Ovary (tissue), 9 donors: ENCODE results near the gene YWHAH. TPM values are rescaled to one million over a fixed set of nuclear protein-coding genes. Genes with fewer than 3 reads are reported as not detected.

Source experiments
- DNase-seq, 5 donors: peaks; one replicate each; pipeline ENCODE4 v3.0.0-alpha.2; 2019 to 2020
- H3K27ac ChIP-seq, 2 donors: fragments of 200-600 bp; one replicate each; pipeline versions ENCODE4 v1.5.1 to v1.8.0; 2019 to 2022
- H3K27me3 ChIP-seq: fragments of 200-600 bp; one replicate; pipeline ENCODE4 v1.8.0; 2022
- H3K36me3 ChIP-seq: fragments of 200-600 bp; sonication (generic); one replicate; pipeline ENCODE4 v1.5.1; 2019
- H3K4me1 ChIP-seq: one replicate; pipeline ENCODE4 v1.8.1; 2013; ENCODE audit warnings: mild to moderate bottlenecking, moderate library complexity; ENCODE audit not compliant: insufficient read depth
- H3K4me3 ChIP-seq: fragments of 200-600 bp; sonication (generic); one replicate; pipeline ENCODE4 v1.5.1; 2017
- H3K9me3 ChIP-seq, 2 donors: fragments of 200-600 bp in 1 of 2; sonication (generic) in 1 of 2; one replicate each; pipeline versions ENCODE4 v1.5.1 to v1.8.1; 2013 to 2019; ENCODE audit warnings: mild to moderate bottlenecking in 1 of 2, moderate library complexity in 1 of 2
- EP300 ChIP-seq: sonication (generic); formaldehyde crosslinking; IDR thresholded peaks from one replicate; pipeline ENCODE4 v1.6.1; 2017; ENCODE audit warnings: antibody characterized with exemption
- POLR2A ChIP-seq: fragments of 450-650 bp; IDR thresholded peaks from one replicate; pipeline ENCODE4 v1.6.1; 2017; ENCODE audit warnings: antibody characterized with exemption, mild to moderate bottlenecking, moderate library complexity
- WGBS, 3 donors: extraction: QIAGEN DNeasy Blood & Tissue Kit in 1 of 3; methylation state at CpG; one replicate each; pipeline versions ENCODE4 v1.1.5 to v1.1.7; 2013 to 2017; 5-methylcytosine and 5-hydroxymethylcytosine counted together
- intact Hi-C, 4 donors: fragments of 100-400 bp; cut with DNase I; formaldehyde crosslinking; loops; one replicate each; pipeline versions ENCODE4 v1.11.0 to v1.15.1; 2022 to 2023
- polyA plus RNA-seq, 2 donors: library from polyadenylated mRNA; stranded (reverse); fragments of 200-250 nt in 1 of 2; fragments of 350-450 nt in 1 of 2; fragmentation: Illumina TruSeq in 1 of 2; extraction: RNeasy Lipid Tissue Mini Kit (QIAGEN cat#74804) in 1 of 2; gene quantifications; one replicate each; pipeline ENCODE4 v1.2.3, GENCODE V29; 2013 to 2014
- total RNA-seq, 7 donors: library from RNA; depleted of rRNA in 2 of 7; stranded (reverse); fragments of >200 nt in 2 of 7; fragmentation: NEBNext Ultra II Directional in 3 of 7; extraction: Animal tissue kit (Norgen Biotek cat#: 25700) in 3 of 7; gene quantifications; one replicate each; pipeline versions ENCODE4 v1.1.0 to v1.2.4, GENCODE V29; 2016 to 2023
- TF ChIP-seq, protein P1 (sequence below), 3 donors: fragments of 450-650 bp in 2 of 3; fragments of 200-600 bp in 1 of 3; IDR thresholded peaks; one replicate each; pipeline versions ENCODE4 v1.5.1 to v1.8.0; 2016 to 2022; ENCODE audit warnings: antibody characterized with exemption in 3 of 3, mild to moderate bottlenecking in 1 of 3
- donor health status: DM: no; HTN: no; CAD: no; lungs with moderate emphysema.
- donor health status: DM: no; HTN: no; CAD: no.
- donor health status: Bipolar disorder and iron deficiency.
- donor health status: DM: yes; HTN: yes; CAD: no.
- donor health status: DM: no; HTN: no; CAD: no.
- donor health status: DM: yes; HTN: yes; CAD: no.

The YWHAH gene
- total and polyA plus RNA-seq, 9 donors, result 51.5 to 144 (median 107) TPM

- intact Hi-C loops, result loop anchor here in 2 of 4 donors (10.0 kb wide), 1 partner anchor 186 kb away; the partner anchor contains the start of genes DEPDC5 (in 2 of the 2) and PRR14L (in 2 of the 2)
- Histone ChIP-seq H3K27ac (no peak overlapping the region), H3K4me3 (no peak overlapping the region), H3K9me3 (no peaks in the 10 kb centered on the region), H3K27me3 (no peaks in the 10 kb centered on the region), H3K36me3 (no peaks in the 10 kb centered on the region), H3K4me1 (peaks cover 4% of the 10 kb centered on the region)
- DNase-seq, result no peak
- 66 to 82% (median 80%) methylated on average over 9 of the region's 9 CpGs for WGBS, 3 donors
- TF ChIP-seq POLR2A, result no peak
- TF ChIP-seq, protein P1, sequence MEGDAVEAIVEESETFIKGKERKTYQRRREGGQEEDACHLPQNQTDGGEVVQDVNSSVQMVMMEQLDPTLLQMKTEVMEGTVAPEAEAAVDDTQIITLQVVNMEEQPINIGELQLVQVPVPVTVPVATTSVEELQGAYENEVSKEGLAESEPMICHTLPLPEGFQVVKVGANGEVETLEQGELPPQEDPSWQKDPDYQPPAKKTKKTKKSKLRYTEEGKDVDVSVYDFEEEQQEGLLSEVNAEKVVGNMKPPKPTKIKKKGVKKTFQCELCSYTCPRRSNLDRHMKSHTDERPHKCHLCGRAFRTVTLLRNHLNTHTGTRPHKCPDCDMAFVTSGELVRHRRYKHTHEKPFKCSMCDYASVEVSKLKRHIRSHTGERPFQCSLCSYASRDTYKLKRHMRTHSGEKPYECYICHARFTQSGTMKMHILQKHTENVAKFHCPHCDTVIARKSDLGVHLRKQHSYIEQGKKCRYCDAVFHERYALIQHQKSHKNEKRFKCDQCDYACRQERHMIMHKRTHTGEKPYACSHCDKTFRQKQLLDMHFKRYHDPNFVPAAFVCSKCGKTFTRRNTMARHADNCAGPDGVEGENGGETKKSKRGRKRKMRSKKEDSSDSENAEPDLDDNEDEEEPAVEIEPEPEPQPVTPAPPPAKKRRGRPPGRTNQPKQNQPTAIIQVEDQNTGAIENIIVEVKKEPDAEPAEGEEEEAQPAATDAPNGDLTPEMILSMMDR (IDR thresholded peaks at IDR 0.05), result no peak
- TF ChIP-seq EP300, result no peak
Measured at GRCh38 chr22:31940506-31940905, 3.8 kb upstream of the YWHAH start.

DNA sequence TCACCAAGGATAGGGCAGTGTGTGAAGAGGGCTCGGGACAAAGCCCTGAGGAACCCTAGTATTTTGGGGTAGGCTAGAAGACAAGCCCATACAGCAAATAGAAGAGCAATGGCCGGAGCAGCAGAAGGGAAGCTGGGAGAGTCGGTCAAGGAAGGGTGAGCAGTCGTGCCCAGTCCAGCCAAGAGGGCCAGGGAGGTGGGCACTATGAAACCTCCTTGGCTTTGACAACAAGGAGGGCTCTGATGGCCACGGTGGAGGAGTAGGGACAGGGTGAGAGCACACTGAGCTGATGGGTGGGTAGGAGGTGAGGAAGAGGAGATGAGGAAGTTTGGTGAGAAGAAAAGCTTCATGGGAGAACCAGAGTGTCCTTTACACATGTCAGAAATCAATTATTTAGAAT, 2.2 kb upstream of the YWHAH start:
- DNase-seq, result no peak
- no peak overlapping the region for H3K4me3 ChIP-seq
- WGBS, 3 donors, result 88 to 94% (median 91%) methylated on average over 5 of the region's 5 CpGs
- H3K4me1 ChIP-seq, result peaks cover 4% of the 10 kb centered on the region
- no peaks in the 10 kb centered on the region for H3K27me3 ChIP-seq
- no peaks in the 10 kb centered on the region for H3K9me3 ChIP-seq
- no peak overlapping the region for H3K27ac ChIP-seq
- intact Hi-C loops, result loop anchor here in 2 of 4 donors (10.0 kb wide), 1 partner anchor 187 kb away; the partner anchor contains the start of genes DEPDC5 (in 2 of the 2) and PRR14L (in 2 of the 2)
- H3K36me3 ChIP-seq, result no peaks in the 10 kb centered on the region
- TF ChIP-seq POLR2A (no peak), EP300 (no peak)
- TF ChIP-seq, protein P1 (IDR thresholded peaks at IDR 0.05), result no peak

- no peaks in the 10 kb centered on the region for H3K36me3 ChIP-seq
- DNase-seq, result peak in 3 of 5 donors; percentile 21 to 45 (median 35)
- intact Hi-C loops, result loop anchor here in 2 of 4 donors (10.0 kb wide), 1 partner anchor 189 kb away; the partner anchor contains the start of genes DEPDC5 (in 2 of the 2) and PRR14L (in 2 of the 2)
- H3K4me1 ChIP-seq, result peaks cover 4% of the 10 kb centered on the region
- no peaks in the 10 kb centered on the region for H3K9me3 ChIP-seq
- no peaks in the 10 kb centered on the region for H3K27me3 ChIP-seq
- H3K4me3 ChIP-seq, result peak overlapping the region; percentile 84
- peak overlapping the region; percentile 95 to 96 for H3K27ac ChIP-seq
- TF ChIP-seq EP300, result no peak
- TF ChIP-seq, protein P1 (IDR thresholded peaks at IDR 0.05), result no peak
- WGBS, 3 donors, result 43 to 49% (median 44%) methylated on average over 15 of the region's 15 CpGs
Measured at GRCh38 chr22:31943206-31943977, 943 bp upstream of the YWHAH start.

DNA sequence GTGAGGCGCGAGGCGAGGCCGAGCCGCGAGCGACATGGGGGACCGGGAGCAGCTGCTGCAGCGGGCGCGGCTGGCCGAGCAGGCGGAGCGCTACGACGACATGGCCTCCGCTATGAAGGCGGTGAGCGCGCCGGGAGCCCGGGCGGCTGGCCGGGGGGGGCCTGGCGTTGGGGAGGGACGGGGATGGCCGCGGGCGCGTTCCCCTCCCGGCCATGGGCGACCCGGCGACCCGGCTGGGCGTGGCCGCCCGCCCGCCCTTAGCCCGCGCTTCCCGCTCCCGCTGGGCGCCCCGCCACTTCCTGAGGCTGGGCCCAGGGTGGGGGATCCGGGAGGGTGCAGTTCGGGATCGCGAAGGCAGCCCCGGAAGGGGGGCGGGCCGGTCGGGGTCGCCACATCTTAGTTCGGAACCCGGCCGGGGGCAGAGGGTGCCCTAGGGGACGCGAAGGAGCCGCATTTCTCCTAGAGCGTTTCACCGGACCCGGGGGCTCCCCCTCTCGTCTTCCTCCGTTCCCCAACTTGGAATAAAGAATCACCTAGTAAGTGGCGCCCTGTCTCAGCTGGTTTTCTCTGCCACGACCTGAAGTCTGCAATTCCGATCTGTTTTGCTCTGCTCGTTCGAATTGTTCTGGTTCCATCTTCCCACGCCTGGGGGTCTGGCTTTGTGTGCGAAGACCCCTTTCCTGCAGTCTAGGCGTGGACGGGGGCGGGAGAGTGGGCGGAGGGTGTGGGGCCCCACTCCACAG, 536 bp downstream of the YWHAH start:
- no peak for TF ChIP-seq POLR2A
- no peak for TF ChIP-seq EP300
- TF ChIP-seq, protein P1 (IDR thresholded peaks at IDR 0.05), result no peak
- Histone ChIP-seq H3K9me3 (no peaks in the 10 kb centered on the region), H3K4me3 (peak overlapping the region; percentile 84), H3K36me3 (no peaks in the 10 kb centered on the region), H3K27me3 (no peaks in the 10 kb centered on the region), H3K4me1 (peaks cover 4% of the 10 kb centered on the region), H3K27ac (peak overlapping the region; percentile 95 to 96)
- peak; percentile 64 to 81 (median 77) for DNase-seq
- intact Hi-C loops, result loop anchor here in 2 of 4 donors (10.0 kb wide), 1 partner anchor 190 kb away; the partner anchor contains the start of genes DEPDC5 (in 2 of the 2) and PRR14L (in 2 of the 2)
- 0 to 2% (median 0%) methylated on average over 21 to 76 of the region's 76 CpGs for WGBS, 3 donors
